ENCODE measurements around the gene CRTC3.

DNA sequence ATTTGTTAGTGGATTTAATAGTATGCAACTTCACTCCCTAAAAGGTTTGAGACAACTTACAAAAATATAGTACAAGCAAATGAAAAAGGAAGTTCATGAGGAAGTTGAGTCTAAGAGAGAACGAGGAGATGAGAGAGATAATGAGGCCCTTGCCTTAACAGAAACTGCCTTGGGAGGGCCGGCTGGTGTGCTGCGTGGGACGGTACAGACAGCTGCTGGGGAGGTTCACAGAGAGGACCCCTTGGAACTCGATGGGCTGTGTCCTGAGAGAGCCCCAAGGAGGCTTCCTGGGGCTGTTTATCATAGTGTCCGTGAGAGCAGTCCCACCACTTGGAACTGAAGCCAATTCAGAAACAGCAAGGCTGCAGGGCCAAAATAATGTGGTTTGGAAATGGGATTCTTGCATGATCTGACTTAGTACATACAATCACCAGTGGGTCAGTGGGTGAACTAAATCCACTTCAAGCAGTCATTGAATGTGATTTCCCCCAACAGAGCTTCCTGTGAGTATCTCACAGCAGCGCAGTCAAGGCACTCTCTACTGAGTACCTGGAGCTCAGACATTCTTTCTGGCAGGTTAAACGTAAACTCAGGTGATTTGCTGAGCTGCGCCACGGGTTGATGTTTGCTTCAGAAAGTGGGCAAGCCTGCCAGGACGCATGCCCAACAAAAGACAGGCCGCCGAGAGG lies 90.8 kb downstream of the CRTC3 start:
- TF ChIP-seq, protein P1, sequence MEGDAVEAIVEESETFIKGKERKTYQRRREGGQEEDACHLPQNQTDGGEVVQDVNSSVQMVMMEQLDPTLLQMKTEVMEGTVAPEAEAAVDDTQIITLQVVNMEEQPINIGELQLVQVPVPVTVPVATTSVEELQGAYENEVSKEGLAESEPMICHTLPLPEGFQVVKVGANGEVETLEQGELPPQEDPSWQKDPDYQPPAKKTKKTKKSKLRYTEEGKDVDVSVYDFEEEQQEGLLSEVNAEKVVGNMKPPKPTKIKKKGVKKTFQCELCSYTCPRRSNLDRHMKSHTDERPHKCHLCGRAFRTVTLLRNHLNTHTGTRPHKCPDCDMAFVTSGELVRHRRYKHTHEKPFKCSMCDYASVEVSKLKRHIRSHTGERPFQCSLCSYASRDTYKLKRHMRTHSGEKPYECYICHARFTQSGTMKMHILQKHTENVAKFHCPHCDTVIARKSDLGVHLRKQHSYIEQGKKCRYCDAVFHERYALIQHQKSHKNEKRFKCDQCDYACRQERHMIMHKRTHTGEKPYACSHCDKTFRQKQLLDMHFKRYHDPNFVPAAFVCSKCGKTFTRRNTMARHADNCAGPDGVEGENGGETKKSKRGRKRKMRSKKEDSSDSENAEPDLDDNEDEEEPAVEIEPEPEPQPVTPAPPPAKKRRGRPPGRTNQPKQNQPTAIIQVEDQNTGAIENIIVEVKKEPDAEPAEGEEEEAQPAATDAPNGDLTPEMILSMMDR (IDR thresholded peaks at IDR 0.05): no peak
- TF ChIP-seq POLR2A (IDR thresholded peaks at IDR 0.05): no peak

All from Peyer's patch (tissue), 4 donors.